H54 (cell line): Measurements from ENCODE around the gene CD80.
A peak's percentile ranks its signal among the peaks of the same experiment; 100 is the strongest.
"Not testable (repeated sequence)": the region's sequence is repeated elsewhere in the genome, so short reads cannot be mapped to it uniquely, and the experiment has no call there.

Experiments used
- DNase-seq: peaks from one replicate; pipeline ENCODE4 v3.0.0; 2011; ENCODE audit warnings: low spot score, mixed read lengths; ENCODE audit not compliant: insufficient read length
- FAIRE-seq: peaks from 3 replicates; lab custom pipeline; 2011; peaks lifted over from hg19 to GRCh38; lab: Jason Lieb, UNC
- POLR2A ChIP-seq: IDR thresholded peaks from 2 replicates; pipeline ENCODE4 v1.6.1; 2011; ENCODE audit warnings: low read depth, mild to moderate bottlenecking, low read length

The CD80 gene

GRCh38 chr3:119559441-119559963, at the start of gene CD80:
Gene CD80, minus strand, starts transcription at chr3:119559614. Its CDS starts 1,886 bp downstream, at chr3:119557728.
- TF ChIP-seq POLR2A: no peak
- FAIRE-seq (peak; percentile 86), DNase-seq (peak; percentile 30)

GRCh38 chr3:119608405-119609000, 49.1 kb upstream of the CD80 start:
- TF ChIP-seq POLR2A: no peak
- FAIRE-seq: no peak
- no peak for DNase-seq

GRCh38 chr3:119604878-119605277, 45.5 kb upstream of the CD80 start:
- TF ChIP-seq POLR2A: no peak
- DNase-seq (peak; percentile 49), FAIRE-seq (no peak)

- TF ChIP-seq POLR2A: no peak
- DNase-seq (no peak), FAIRE-seq (no peak)
Measured at GRCh38 chr3:119602676-119603075, 43.3 kb upstream of the CD80 start.

- FAIRE-seq (no peak), DNase-seq (no peak)
- TF ChIP-seq POLR2A: no peak
Measured at GRCh38 chr3:119601154-119601553, 41.7 kb upstream of the CD80 start.

GRCh38 chr3:119600732-119601131, 41.3 kb upstream of the CD80 start:
- no peak for DNase-seq
- no peak for FAIRE-seq
- TF ChIP-seq POLR2A: no peak

- DNase-seq (no peak), FAIRE-seq (no peak)
- no peak for TF ChIP-seq POLR2A
Measured at GRCh38 chr3:119599558-119600174, 40.3 kb upstream of the CD80 start.

GRCh38 chr3:119598410-119599098, 39.1 kb upstream of the CD80 start:
- FAIRE-seq (no peak), DNase-seq (no peak)
- no peak for TF ChIP-seq POLR2A

- FAIRE-seq: no peak
- DNase-seq: no peak
- no peak for TF ChIP-seq POLR2A
Measured at GRCh38 chr3:119597548-119598288, 38.3 kb upstream of the CD80 start, which contains the start of gene PLA1A. Gene PLA1A, plus strand, starts transcription at chr3:119597885. Its CDS starts 29 bp downstream, at chr3:119597914.

- DNase-seq: no peak
- FAIRE-seq: no peak
- TF ChIP-seq POLR2A: no peak
Measured at GRCh38 chr3:119596398-119596797, 37.0 kb upstream of the CD80 start.

GRCh38 chr3:119595639-119596334, 36.4 kb upstream of the CD80 start:
- FAIRE-seq (no peak), DNase-seq (no peak)
- TF ChIP-seq POLR2A: no peak

- not testable (repeated sequence) for FAIRE-seq, DNase-seq
Measured at GRCh38 chr3:119594929-119595328, 35.5 kb upstream of the CD80 start.

- DNase-seq: no peak
- TF ChIP-seq POLR2A: no peak
- FAIRE-seq: no peak
Measured at GRCh38 chr3:119594066-119594465, 34.7 kb upstream of the CD80 start.
